Activated T-helper 2 cell treated with anti-CD3 and anti-CD28 coated beads, Interferon-gamma antibody, Interleukin-2, Interleukin-4, amounts not matched to agents 10 μg/mL and 5 μg/mL and 100 μg/mL, durations not matched to agents 14 hours and 24 hours and 36 hours (primary cell): Measurements from ENCODE around the gene AUTS2. TPM values are rescaled to one million over a fixed set of nuclear protein-coding genes. Genes with fewer than 3 reads are reported as not detected.

Source experiments
- DNase-seq: peaks from one replicate; pipeline ENCODE4 v3.0.0; 2021; ENCODE audit warnings: low spot score
- H3K27ac Mint-ChIP-seq: one replicate; pipeline ENCODE4 v1.8.0; 2021; ENCODE audit warnings: mixed read lengths
- H3K27me3 Mint-ChIP-seq: one replicate; pipeline ENCODE4 v1.8.0; 2021; ENCODE audit warnings: low read depth, mixed read lengths
- H3K36me3 Mint-ChIP-seq: one replicate; pipeline ENCODE4 v1.8.0; 2021; ENCODE audit warnings: low read depth, mixed read lengths
- H3K4me1 Mint-ChIP-seq: one replicate; pipeline ENCODE4 v1.8.0; 2021; ENCODE audit warnings: low read depth, mixed read lengths
- H3K4me3 Mint-ChIP-seq: one replicate; pipeline ENCODE4 v1.8.0; 2021; ENCODE audit warnings: low read depth, mild to moderate bottlenecking, moderate library complexity, mixed read lengths
- H3K9me3 Mint-ChIP-seq: one replicate; pipeline ENCODE4 v1.8.0; 2021; ENCODE audit warnings: mixed read lengths
- intact Hi-C: fragments of 100-400 bp; cut with micrococcal nuclease; formaldehyde crosslinking; loops from one replicate; pipeline ENCODE4 v1.15.1; 2023
- total RNA-seq: library from RNA; stranded (reverse); gene quantifications from 2 replicates; pipeline ENCODE4 v1.2.3, GENCODE V29; 2022

The AUTS2 gene
- total RNA-seq, 1 donor from 2014 or later, result 1.1 TPM

DNA sequence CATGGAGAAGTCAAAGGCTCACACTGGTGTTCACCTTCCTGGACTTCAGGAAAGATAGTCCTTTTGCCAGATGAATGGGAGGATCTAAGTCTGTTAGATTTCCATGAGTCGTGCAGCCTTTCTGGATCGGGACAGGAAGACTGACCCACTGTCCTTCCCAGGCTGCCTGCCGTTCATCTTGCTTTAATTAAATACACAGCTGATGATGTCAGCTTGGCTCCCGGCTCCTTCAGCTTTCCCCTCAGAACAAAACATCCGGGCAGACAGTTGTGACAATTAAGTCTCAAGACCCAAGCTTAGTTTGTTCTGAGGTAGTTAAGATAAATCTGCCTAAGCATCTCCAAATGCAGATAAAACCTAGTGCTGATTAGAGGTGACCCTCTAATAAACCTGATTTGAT lies 58.6 kb downstream of the AUTS2 start:
- no peaks in the 10 kb centered on the region for H3K27me3 Mint-ChIP-seq
- intact Hi-C loops, result no loop called here
- DNase-seq, result no peak
- no peaks in the 10 kb centered on the region for H3K36me3 Mint-ChIP-seq
- no peaks in the 10 kb centered on the region for H3K9me3 Mint-ChIP-seq
- no peaks in the 10 kb centered on the region for H3K4me1 Mint-ChIP-seq
- no peak overlapping the region for H3K4me3 Mint-ChIP-seq
- no peak overlapping the region for H3K27ac Mint-ChIP-seq

DNA sequence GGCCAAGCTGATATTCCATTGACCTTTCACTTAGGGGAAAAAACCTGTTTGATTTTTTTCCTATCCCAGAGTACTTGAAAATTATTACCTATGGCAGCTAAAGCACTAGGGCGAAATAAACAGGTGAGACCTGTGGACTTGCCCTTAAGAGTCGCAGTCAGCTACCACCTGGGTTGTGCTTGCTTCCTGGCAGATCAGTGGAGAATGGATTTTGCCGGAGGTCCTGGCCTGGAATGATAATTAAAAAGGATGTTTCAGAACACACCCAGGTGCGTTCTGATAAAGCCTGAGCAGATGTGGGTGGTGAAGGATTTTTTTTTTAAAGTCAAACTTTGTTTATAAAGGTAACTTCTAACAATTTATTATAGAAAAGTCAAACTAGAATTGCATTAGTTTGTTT lies 59.1 kb downstream of the AUTS2 start:
- H3K9me3 Mint-ChIP-seq, result no peaks in the 10 kb centered on the region
- intact Hi-C loops, result no loop called here
- H3K36me3 Mint-ChIP-seq, result no peaks in the 10 kb centered on the region
- no peaks in the 10 kb centered on the region for H3K27me3 Mint-ChIP-seq
- no peak overlapping the region for H3K27ac Mint-ChIP-seq
- no peak for DNase-seq
- no peak overlapping the region for H3K4me3 Mint-ChIP-seq
- no peaks in the 10 kb centered on the region for H3K4me1 Mint-ChIP-seq

DNA sequence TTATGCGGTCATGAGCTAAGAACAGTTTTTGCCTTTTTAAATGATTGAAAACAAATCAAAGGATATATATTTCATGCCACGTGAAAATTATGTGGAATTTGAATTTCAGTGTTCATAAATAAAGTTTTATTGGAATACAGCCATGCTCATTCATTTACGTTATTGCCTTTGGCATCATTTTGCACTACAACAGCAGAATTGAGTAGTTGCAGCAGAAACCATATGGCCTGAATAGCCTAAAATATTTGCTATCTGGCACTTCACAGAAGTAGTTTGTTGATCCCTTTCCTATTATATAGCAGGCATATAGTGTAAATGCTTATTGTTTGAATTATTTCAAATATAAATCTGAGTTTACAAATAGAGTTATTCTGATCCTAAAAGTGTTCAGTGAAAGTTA lies 59.7 kb downstream of the AUTS2 start:
- intact Hi-C loops, result no loop called here
- H3K4me3 Mint-ChIP-seq, result no peak overlapping the region
- no peaks in the 10 kb centered on the region for H3K27me3 Mint-ChIP-seq
- H3K27ac Mint-ChIP-seq, result no peak overlapping the region
- no peaks in the 10 kb centered on the region for H3K4me1 Mint-ChIP-seq
- H3K36me3 Mint-ChIP-seq, result no peaks in the 10 kb centered on the region
- DNase-seq, result no peak
- H3K9me3 Mint-ChIP-seq, result no peaks in the 10 kb centered on the region

DNA sequence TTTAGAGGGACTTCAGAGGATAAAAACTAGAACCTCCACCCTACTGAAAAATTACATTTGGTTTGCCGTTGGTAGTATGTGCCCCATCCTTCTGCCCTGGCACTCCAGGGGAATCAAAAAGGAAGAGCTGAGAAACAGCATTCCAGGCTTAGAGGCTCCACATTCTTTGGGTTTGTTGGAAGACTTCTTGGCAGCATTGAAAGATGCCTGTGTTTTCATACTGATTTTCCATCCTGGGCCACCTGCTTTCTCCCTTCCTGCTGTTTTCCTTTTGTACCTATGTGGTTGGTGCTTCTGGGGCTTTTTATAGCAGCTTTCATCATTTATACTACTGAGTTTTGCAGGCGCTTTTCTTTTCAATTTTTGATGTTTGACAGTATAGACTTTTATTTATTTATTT lies 61.7 kb downstream of the AUTS2 start:
- H3K4me1 Mint-ChIP-seq, result no peaks in the 10 kb centered on the region
- no peak for DNase-seq
- H3K9me3 Mint-ChIP-seq, result no peaks in the 10 kb centered on the region
- no peaks in the 10 kb centered on the region for H3K36me3 Mint-ChIP-seq
- intact Hi-C loops, result no loop called here
- no peak overlapping the region for H3K27ac Mint-ChIP-seq
- no peak overlapping the region for H3K4me3 Mint-ChIP-seq
- no peaks in the 10 kb centered on the region for H3K27me3 Mint-ChIP-seq

DNA sequence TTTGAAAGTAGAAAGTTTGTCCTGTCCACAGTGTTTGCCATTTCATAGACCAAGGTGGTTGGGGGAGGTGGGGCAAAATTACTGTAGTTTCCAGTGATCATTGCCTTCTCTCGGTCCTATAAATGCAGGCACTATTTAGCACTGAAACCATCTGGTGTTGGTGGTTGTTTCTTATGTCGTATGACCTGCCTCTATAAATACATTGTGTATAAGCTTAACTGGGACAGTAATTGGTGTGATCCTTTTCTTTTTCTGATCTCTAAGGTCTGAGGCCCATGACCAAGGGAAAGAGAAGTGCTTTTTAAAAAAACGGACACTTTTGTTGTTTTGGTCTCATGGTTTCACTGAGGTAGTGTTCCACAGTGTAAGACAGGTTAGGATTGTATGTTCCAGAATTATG lies 63.1 kb downstream of the AUTS2 start:
- Mint-ChIP-seq H3K27ac (no peak overlapping the region), H3K4me1 (no peaks in the 10 kb centered on the region), H3K36me3 (no peaks in the 10 kb centered on the region), H3K9me3 (no peaks in the 10 kb centered on the region), H3K27me3 (no peaks in the 10 kb centered on the region), H3K4me3 (no peak overlapping the region)
- intact Hi-C loops, result no loop called here
- no peak for DNase-seq

DNA sequence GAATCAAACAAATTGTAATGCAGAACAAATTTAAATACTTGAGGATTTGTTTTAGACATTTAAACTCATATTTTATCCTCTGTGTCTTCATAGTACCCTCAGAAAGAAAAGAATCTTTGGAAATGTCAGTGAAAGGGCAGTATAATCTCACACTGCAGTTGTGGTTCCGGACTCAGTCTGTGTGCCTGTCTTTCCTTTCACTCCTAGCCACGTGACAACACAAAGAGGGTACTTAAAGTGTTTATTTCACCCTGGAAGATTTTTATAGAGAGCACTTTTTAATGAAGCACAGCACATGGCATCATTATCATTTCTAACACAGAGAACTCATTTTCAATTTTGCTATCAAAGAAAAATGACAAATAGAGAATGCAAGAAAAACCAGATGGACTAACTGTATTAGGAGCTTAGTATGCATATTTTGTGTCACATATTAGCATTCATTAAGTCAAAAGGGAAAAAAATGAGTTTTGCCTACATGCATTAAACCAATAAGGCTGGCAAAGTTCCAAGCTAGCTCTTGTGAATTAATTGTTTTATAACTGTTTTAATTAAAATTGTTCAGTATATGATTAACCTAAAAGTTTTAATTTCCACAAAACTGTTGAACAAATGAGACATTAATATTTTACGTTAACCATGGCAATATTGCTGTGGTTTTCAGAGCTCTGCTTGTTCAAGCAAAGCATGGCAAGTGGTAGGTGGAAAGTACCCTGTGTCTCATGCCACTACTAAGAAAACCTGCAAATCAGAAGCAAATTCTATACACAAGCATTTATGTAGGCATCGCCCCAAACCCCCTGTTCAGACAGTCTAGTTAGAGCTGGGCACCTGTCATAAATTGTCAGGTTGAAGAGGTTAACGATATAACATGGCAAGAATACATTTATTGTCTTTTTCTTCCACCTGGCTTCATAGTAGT lies 65.9 kb downstream of the AUTS2 start:
- no peaks in the 10 kb centered on the region for H3K27me3 Mint-ChIP-seq
- H3K4me3 Mint-ChIP-seq, result no peak overlapping the region
- no peaks in the 10 kb centered on the region for H3K4me1 Mint-ChIP-seq
- no peak for DNase-seq
- intact Hi-C loops, result no loop called here
- no peaks in the 10 kb centered on the region for H3K36me3 Mint-ChIP-seq
- H3K9me3 Mint-ChIP-seq, result no peaks in the 10 kb centered on the region
- no peak overlapping the region for H3K27ac Mint-ChIP-seq

DNA sequence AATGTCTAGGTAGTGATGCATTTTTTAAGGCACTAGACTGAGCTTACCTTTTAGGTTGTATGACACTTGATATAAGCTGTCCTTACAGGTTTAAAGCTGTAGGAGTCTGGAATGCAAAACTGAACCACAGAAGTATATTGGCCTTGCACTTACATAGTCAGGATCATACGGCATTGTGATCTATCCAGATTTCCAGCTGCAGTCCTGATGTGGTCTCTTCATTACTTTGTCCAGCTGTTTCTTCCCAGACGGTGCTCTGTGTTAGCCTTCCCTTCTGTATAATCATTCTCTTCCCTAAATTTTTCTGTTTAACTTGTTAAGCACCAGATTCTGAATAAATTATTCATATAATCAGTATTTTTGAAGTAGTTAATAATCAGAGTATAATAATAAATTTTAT lies 67.1 kb downstream of the AUTS2 start:
- no peaks in the 10 kb centered on the region for H3K9me3 Mint-ChIP-seq
- intact Hi-C loops, result no loop called here

DNA sequence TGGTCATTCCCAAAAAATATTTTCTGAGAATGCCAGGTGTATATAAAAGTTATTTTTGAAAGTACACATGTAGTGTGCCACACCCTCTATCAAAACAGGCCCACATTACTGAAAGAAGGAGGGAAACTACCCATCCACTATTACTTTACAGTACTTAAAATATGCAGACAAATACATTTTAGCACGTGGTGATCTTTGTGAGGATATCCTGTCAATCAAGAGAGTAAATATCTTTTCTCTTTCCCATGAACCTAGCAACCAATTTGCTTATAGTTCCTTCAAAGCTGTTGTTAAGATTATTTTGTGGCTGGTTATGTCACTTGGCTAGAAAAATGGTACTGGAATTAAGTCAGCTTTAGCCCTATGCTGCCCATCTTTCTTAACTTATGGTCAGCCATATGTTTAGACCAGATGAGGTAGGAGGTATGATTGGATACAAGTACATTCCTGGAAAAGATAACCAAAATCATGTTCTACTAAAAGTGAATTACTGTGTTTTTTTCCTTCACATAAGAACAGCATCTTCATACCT lies 70.1 kb downstream of the AUTS2 start:
- no peaks in the 10 kb centered on the region for H3K27me3 Mint-ChIP-seq
- H3K36me3 Mint-ChIP-seq, result no peaks in the 10 kb centered on the region
- no peak overlapping the region for H3K4me3 Mint-ChIP-seq
- H3K4me1 Mint-ChIP-seq, result no peaks in the 10 kb centered on the region
- no peak for DNase-seq
- intact Hi-C loops, result no loop called here
- H3K9me3 Mint-ChIP-seq, result no peaks in the 10 kb centered on the region
- no peak overlapping the region for H3K27ac Mint-ChIP-seq

More for the DNA sequence above, 67.1 kb downstream of the AUTS2 start:
- no peak overlapping the region for H3K4me3 Mint-ChIP-seq
- H3K27me3 Mint-ChIP-seq, result no peaks in the 10 kb centered on the region
- H3K27ac Mint-ChIP-seq, result no peak overlapping the region
- no peak for DNase-seq
- H3K36me3 Mint-ChIP-seq, result no peaks in the 10 kb centered on the region
- H3K4me1 Mint-ChIP-seq, result no peaks in the 10 kb centered on the region

DNA sequence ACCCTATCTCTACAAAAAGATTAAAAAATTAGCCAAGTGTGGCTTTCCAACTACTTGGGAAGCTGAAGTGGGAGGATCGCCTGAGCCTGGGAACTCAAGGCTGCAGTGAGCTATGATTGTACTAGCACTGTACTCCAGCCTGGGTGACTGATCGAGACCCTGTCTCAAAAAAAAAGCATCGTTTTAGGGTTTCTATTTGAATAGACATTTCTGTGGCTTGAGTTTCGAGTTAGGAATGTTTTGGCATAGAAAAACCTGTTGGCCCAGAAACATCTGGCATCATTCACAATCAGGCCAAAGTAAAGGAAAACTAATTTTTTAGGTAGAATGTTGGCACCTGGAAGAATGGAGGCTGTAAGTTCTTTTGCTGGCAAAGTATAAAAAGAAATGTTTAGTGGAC lies 72.4 kb downstream of the AUTS2 start:
- no peak for DNase-seq
- Mint-ChIP-seq H3K9me3 (no peaks in the 10 kb centered on the region), H3K4me1 (no peaks in the 10 kb centered on the region), H3K4me3 (no peak overlapping the region), H3K27me3 (no peaks in the 10 kb centered on the region), H3K36me3 (no peaks in the 10 kb centered on the region), H3K27ac (no peak overlapping the region)
- intact Hi-C loops, result no loop called here

DNA sequence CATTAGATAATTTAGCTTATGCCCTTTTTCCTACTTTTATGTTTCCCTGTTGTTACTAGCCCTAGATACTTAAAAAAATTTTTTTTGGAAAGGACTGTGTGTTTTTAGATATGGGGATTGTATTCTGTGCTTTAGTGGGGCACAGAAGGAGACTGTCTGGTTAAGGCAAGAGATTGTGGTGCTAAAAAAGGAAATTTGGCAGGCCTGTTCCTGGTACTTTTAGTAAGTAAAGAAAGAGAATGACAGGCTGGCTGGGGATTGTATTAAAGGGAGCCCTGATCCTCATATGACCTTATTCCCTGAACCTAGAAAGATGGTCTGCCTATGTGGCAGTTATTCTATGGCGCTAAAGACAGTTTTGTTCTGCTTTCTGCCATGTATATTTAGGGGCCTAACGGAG lies 74.8 kb downstream of the AUTS2 start:
- intact Hi-C loops, result no loop called here
- Mint-ChIP-seq H3K4me3 (no peak overlapping the region), H3K27me3 (no peaks in the 10 kb centered on the region), H3K9me3 (no peaks in the 10 kb centered on the region), H3K4me1 (no peaks in the 10 kb centered on the region), H3K36me3 (no peaks in the 10 kb centered on the region), H3K27ac (no peak overlapping the region)
- no peak for DNase-seq

DNA sequence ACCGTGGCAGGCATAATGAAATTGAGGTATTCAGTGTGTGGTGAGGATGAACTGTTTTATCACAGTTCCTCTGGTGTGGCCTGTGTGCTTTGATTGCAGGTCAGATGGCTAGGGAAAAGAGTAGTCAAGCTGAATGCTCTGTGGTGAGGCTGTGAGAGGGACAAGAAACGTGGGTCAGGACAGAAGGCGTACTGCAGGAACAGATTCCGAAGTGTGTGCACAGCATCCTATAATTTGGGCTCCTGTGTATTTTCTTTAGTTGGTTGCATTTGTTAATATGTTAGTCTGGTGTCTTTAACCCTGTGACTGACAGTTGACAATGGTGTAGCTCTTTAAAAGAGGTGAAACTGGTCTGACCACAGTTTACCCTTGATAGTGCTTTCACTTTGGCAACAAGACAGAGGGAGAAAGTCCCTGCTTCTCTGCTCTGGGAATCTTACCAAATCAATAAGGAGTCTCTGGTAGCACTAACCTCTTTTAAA lies 76.5 kb downstream of the AUTS2 start:
- no peak overlapping the region for H3K4me3 Mint-ChIP-seq
- H3K27ac Mint-ChIP-seq, result no peak overlapping the region
- no peaks in the 10 kb centered on the region for H3K9me3 Mint-ChIP-seq
- intact Hi-C loops, result no loop called here
- DNase-seq, result no peak
- H3K4me1 Mint-ChIP-seq, result no peaks in the 10 kb centered on the region
- no peaks in the 10 kb centered on the region for H3K36me3 Mint-ChIP-seq
- H3K27me3 Mint-ChIP-seq, result no peaks in the 10 kb centered on the region

DNA sequence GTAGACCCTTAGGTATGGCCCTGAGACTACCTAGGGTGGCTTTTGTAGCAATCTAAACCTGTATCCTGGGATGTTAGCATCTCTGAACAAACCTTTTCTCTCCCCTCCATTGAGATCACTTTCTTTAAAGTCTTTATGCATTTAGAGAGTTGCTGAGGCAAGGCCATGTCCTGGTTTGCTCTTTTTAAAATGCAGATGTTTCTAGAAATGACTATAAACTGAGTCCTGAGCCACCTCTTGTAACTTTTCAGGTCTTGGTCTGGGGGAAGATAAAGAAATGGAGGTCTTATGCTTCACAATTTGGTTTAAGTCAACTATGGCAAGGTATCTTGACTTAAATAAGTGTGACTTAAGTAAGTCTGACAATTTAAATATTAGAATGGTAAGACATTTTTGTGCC lies 78.0 kb downstream of the AUTS2 start:
- no peak overlapping the region for H3K4me3 Mint-ChIP-seq
- intact Hi-C loops, result no loop called here
- H3K36me3 Mint-ChIP-seq, result no peaks in the 10 kb centered on the region
- no peak for DNase-seq
- no peaks in the 10 kb centered on the region for H3K9me3 Mint-ChIP-seq
- no peak overlapping the region for H3K27ac Mint-ChIP-seq
- no peaks in the 10 kb centered on the region for H3K4me1 Mint-ChIP-seq
- no peaks in the 10 kb centered on the region for H3K27me3 Mint-ChIP-seq

DNA sequence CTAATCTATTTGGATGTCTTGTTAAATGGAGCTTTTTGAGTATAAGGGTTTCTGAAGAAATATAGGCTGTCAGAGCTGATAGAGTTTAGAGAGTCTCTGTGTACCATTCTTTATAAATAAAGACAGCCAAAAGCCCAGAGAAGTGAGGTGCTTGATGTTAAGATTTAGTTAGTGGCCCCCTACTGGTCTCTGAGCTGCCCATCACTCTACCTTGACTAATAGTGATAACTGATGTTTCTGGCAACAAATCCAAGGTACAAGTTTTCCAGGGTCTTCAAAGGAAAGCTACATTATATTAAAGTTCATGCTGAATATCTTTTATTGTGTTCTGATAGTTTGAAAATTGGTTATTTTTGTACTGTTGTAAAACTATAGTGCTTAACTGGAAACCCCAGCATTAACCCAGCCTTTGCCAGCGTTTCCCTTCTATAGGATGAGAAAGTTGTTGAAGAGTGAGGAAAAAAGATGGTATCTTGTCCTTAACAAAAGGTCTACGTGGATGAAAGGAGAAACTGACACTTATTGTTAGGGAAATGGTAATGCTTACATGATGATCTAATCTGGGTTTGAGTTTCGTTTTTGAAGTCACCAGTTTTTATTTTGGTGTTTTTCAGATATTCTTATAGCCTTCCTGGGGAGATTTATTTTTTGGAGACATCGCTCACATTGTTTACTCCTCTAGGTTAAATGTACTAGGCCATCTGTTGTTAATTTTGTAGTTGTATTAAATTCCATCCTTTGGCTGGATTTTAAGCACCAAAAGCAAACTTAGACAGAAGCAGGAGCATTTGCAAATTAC lies 79.0 kb downstream of the AUTS2 start:
- DNase-seq, result no peak
- Mint-ChIP-seq H3K36me3 (no peaks in the 10 kb centered on the region), H3K4me1 (no peaks in the 10 kb centered on the region), H3K27ac (no peak overlapping the region), H3K9me3 (no peaks in the 10 kb centered on the region), H3K27me3 (no peaks in the 10 kb centered on the region), H3K4me3 (no peak overlapping the region)
- intact Hi-C loops, result no loop called here
